Measurements from ENCODE around the gene DAPL1. TPM values are rescaled to one million over a fixed set of nuclear protein-coding genes. Genes with fewer than 3 reads are reported as not detected.

The DAPL1 gene
- total RNA-seq, 1 donor from 2014 or later = not detected

DNA sequence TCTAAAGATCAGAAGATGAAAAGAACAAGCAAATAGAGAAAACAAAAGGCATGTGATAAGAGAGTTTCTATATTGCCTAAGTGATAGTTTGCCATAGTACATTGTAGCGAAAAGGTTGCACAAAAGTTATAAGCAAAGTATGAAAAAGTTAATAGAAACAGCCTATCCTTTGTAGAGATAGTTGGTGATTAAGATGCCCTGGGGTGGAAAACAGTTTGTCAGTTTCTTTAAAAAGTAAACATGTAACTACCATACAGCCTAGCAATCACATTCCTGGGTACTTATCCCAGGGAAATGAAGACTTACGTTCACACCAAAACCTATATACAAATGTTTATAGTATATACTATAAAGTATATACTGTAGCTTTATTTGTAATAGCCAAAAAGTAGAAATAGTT lies 16.9 kb upstream of the DAPL1 start:
- no peak for DNase-seq

DNA sequence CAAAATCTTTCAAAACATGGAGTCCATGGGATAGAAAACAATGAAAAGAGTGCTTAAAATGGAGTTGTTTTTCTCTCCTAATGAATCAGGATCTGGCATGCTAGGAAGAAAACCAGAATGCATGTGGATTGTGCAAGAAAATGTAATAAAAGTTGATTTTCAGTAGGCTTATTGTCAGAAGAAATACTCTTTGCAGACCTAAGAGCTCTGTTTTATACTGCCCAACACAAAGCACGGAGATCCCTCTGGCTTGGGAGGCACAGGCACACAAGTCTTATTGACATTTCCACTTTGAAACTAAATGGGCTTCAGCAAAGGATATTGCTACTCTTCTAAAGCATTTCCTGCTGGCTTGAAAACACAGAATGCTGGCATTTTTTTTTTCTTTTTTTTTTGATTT lies 15.5 kb upstream of the DAPL1 start:
- peak; percentile 54 for DNase-seq

- peak; percentile 38 for DNase-seq
Measured at GRCh38 chr2:158781353-158781961, 13.7 kb upstream of the DAPL1 start.

GRCh38 chr2:158782136-158782535 lies 13.0 kb upstream of the DAPL1 start:
- DNase-seq = no peak

DNA sequence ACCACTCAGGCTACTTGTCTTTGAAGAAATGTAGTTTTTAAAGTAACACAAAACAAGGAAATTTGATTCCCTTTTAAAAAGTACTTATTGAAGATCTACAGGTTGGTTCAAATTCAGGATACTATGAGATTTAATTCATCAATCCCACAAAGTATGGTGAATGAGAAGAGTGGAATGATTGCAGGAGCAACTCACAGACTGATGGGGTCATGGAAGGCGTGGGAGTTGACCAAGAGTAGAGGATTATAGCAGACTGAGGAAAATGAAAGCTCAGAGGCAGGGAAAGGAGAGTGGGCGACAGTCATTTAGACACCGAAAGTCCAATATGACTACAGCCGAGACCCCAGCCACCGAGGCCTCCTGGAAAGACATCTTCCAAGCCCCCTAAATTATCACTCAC lies 12.5 kb upstream of the DAPL1 start:
- no peak for DNase-seq

DNA sequence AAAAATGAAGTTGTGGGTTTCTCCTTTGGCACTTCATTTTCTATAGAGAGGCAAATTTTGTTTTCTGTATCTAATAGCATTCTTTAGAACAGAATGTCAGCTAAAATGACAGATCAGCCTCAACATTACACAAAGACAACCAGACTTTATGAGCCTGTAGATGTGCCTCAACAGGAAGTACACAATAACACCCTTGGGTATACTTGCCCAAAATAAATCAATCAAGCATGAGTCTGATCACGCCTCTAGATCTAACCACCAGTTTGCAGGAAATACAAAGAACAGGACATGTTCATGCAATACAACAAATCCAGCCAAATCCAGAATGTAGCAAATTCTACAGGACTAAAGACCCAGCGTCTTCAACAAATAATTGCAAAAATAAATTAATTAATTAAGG lies 11.2 kb upstream of the DAPL1 start:
- no peak for DNase-seq

- DNase-seq = no peak
Measured at GRCh38 chr2:158786897-158787296, 8.2 kb upstream of the DAPL1 start.

DNA sequence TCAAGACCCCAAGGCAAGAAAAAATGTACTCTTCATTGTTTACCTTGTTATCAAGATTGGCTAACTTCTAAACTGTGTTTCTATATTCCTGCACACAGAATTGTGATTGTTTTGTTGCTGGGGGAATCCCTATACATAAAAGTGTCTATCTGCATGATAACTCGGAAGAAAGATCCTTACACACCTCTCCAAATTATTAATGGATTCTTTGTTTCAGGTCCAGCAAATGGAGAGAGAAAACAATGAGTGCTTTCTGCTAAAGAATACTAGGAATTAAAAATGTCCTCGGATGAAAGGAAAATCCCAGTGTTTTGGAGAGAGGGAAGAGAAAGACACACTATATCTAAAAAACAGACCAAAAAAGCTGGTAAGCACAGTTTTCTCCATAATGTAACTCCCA lies 6.2 kb upstream of the DAPL1 start:
- DNase-seq = no peak

- DNase-seq = no peak
Measured at GRCh38 chr2:158796652-158797051, 1.5 kb downstream of the DAPL1 start.

GRCh38 chr2:158797963-158798700 lies 3.0 kb downstream of the DAPL1 start:
- DNase-seq = peak; percentile 30

GRCh38 chr2:158799181-158799580 lies 4.1 kb downstream of the DAPL1 start:
- DNase-seq = no peak

- no peak for DNase-seq
Measured at GRCh38 chr2:158803506-158803905, 8.4 kb downstream of the DAPL1 start.

- DNase-seq = no peak
Measured at GRCh38 chr2:158805255-158805654, 10.1 kb downstream of the DAPL1 start.

GRCh38 chr2:158805936-158806335 lies 10.8 kb downstream of the DAPL1 start:
- DNase-seq = no peak

DNA sequence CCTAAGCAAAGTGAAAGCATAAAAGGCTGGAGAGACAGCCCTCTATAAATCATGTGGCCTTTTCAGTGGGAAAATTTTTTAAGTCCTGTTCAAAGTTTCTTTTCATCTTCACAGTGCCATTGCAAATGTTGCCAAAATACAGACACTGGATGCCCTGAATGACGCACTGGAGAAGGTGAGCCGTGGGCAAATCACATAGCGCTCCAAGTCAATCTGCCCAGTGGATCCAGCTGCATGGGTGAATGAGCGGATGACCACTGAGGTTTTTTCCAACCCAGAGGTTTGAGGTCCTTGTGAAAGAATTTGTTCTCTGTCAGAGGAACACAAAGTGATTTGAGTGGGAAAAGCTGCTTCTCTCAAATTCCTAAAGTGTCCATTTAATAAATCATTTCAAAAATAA lies 11.8 kb downstream of the DAPL1 start:
- no peak for DNase-seq

DNA sequence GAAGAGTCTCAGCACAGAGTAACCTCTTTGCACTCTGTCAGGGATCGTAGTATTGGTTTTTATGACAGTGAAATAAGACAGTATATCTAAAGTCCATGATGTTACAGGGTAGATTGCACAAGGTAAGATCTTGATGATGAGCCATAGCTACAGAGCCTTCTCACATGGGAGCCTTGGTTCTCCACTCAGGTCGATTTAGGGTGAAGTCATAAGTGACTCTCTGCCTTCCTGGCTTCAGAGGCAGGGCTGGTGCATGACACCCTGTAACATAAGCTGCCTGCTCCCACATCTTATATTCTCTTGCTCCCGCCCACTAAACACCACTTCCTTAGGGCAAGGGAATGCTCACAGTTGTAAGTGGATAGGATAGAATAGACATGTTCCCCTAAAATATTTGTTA lies 13.3 kb downstream of the DAPL1 start:
- no peak for DNase-seq

DNA sequence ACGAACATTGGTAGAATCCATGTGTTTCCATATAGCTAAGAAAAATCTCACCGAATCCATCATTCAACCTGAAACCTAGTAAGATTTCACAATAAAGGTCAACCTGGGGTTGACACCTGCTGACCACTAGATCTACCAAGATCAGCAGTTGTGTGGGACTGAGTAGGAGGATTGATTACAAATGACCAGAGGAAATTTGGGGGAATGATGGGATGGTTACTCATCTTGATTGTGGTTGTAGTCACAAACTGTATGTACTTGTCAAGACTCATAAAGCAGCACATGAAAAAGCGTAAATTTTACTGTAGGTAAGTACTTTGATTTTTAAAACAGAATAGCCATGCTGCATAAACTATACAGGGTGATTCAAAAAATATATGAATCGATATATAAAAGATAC lies 14.7 kb downstream of the DAPL1 start:
- DNase-seq = no peak

DNA sequence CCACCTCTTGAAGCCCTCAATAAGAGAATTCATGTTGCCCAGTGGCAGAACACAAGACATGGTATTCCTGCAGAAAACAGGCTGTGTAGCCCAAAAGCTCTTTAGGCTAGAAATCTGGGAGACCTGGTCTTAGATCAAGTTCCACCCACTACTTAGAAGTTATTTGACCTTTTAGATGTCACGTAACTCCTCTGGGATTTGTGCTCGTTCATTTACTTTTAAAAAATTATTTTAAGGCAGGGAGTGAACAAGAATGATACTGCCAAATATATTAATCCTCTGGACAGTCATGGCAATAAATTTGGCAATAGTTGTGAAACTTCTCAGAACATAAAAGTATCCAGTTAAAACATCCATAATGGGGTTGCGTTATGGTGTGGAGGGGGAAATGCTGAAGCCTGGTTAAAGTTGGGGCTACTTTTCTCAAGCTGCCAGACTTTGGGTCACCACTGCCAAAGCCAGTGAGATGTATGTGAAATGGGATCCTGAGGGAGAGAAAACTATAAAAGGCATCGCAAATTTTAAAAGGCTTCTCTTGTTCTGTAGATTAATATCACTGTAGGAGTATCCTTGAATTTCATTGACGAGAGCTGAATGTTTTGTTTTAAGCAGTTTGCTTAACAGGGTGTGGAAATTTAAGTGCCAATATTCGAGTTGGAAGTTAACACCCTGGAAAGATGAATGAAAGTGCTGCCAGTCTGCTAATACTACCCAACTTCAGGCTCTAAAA lies 15.8 kb downstream of the DAPL1 start:
- no peak for DNase-seq

GRCh38 chr2:158815166-158815565 lies 20.0 kb downstream of the DAPL1 start:
- no peak for DNase-seq

- no peak for DNase-seq
Measured at GRCh38 chr2:158815658-158816057, 20.5 kb downstream of the DAPL1 start.

GRCh38 chr2:158817588-158817987 lies 22.5 kb downstream of the DAPL1 start:
- DNase-seq = no peak

DNA sequence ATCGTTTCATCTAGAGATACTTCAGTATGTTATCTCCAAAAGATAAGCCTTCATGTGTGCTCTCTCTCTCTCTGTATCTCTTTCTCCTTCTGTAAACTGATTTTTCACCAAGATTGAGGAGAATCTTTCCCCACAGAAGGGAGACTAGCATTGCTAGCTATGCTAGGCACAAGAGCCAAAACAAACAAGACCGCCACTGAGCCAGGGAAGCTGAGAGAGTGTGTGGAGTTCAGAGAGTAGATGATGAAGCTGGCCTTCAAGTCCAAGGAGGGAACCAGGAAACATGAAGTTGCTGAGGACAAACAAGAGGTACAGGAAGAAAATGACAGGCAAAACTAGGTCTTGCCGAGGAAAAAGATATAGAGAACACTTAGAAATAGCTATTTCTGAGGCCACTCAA lies 23.4 kb downstream of the DAPL1 start:
- no peak for DNase-seq

GRCh38 chr2:158822193-158822592 lies 27.1 kb downstream of the DAPL1 start:
- no peak for DNase-seq
